Right atrium auricular region (tissue), 2 donors: Measurements from ENCODE around the gene ZNF654. TPM values are rescaled to one million over a fixed set of nuclear protein-coding genes. Genes with fewer than 3 reads are reported as not detected.

Experiments
- DNase-seq: peaks from one replicate; pipeline ENCODE4 v3.0.0-alpha.2; 2019; ENCODE audit warnings: low spot score
- H3K27ac ChIP-seq, 2 donors: fragments of 200-600 bp; sonication (generic); 1 replicate in 1 of 2; 2 replicates in 1 of 2; pipeline ENCODE4 v1.5.1; 2016 to 2019
- H3K27me3 ChIP-seq, 2 donors: fragments of 200-600 bp; sonication (generic); one replicate each; pipeline versions ENCODE4 v1.5.1 to v1.6.0; 2017 to 2019
- H3K36me3 ChIP-seq: fragments of 200-600 bp; sonication (generic); one replicate; pipeline ENCODE4 v1.5.1; 2016
- H3K4me1 ChIP-seq, 2 donors: fragments of 200-600 bp; sonication (generic); one replicate each; pipeline versions ENCODE4 v1.5.1 to v1.6.0; 2017 to 2019
- H3K4me3 ChIP-seq, 2 donors: fragments of 200-600 bp; sonication (generic); 1 replicate in 1 of 2; 2 replicates in 1 of 2; pipeline ENCODE4 v1.5.1; 2017 to 2019; ENCODE audit warnings: mild to moderate bottlenecking in 1 of 2, moderate library complexity in 1 of 2
- H3K9me3 ChIP-seq, 2 donors: fragments of 200-600 bp; sonication (generic); one replicate each; pipeline ENCODE4 v1.5.1; 2019
- total RNA-seq, 2 donors: library from RNA; depleted of rRNA; stranded (reverse); fragments of >200 nt; gene quantifications; one replicate each; pipeline ENCODE4 v1.1.0, GENCODE V29; 2016
- TF ChIP-seq, protein P1 (sequence below), 2 donors: fragments of 200-600 bp; sonication (generic); IDR thresholded peaks; one replicate each; pipeline ENCODE4 v1.5.1; 2019; ENCODE audit warnings: antibody characterized with exemption in 2 of 2

ZNF654 gene
- total RNA-seq, 2 donors from 2014 or later = 6.8 to 7.2 TPM

DNA sequence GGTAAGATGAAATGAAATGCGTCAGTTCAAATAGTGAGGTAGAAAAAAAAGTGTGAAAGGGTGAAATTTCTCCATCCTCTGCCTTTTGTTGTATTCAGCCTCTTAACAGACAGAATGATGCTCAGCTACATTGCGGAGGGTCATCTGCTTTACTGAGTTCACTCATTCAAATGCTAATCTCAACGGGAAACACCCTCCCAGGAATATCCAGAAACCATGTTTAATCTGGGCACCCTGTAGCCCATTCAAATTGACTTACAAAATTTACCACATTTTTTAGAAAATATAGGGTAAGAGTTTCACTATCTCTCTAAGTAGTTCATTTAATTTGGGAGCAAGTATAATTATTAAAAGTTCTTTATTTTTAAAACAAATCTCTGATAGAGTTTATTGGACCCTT is 133.6 kb downstream of the ZNF654 start:
- TF ChIP-seq, protein P1, sequence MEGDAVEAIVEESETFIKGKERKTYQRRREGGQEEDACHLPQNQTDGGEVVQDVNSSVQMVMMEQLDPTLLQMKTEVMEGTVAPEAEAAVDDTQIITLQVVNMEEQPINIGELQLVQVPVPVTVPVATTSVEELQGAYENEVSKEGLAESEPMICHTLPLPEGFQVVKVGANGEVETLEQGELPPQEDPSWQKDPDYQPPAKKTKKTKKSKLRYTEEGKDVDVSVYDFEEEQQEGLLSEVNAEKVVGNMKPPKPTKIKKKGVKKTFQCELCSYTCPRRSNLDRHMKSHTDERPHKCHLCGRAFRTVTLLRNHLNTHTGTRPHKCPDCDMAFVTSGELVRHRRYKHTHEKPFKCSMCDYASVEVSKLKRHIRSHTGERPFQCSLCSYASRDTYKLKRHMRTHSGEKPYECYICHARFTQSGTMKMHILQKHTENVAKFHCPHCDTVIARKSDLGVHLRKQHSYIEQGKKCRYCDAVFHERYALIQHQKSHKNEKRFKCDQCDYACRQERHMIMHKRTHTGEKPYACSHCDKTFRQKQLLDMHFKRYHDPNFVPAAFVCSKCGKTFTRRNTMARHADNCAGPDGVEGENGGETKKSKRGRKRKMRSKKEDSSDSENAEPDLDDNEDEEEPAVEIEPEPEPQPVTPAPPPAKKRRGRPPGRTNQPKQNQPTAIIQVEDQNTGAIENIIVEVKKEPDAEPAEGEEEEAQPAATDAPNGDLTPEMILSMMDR (IDR thresholded peaks at IDR 0.05) = no peak
- Histone ChIP-seq H3K4me1 (no peaks in the 10 kb centered on the region), H3K36me3 (no peaks in the 10 kb centered on the region), H3K9me3 (no peaks in the 10 kb centered on the region), H3K27me3 (no peaks in the 10 kb centered on the region), H3K27ac (no peak overlapping the region), H3K4me3 (no peak overlapping the region)
- no peak for DNase-seq

Other genes with a start within 250 kb of the ZNF654 start
- gene CGGBP1, start 250 bp upstream of the ZNF654 start, total RNA-seq = 10 to 100 TPM; 40.8 to 40.9 TPM
- 10 to 100 TPM; 12.0 to 12.5 TPM for gene C3orf38, start 90.7 kb downstream of the ZNF654 start, total RNA-seq